ENCODE results near the gene ARL6IP1. TPM values are rescaled to one million over a fixed set of nuclear protein-coding genes. Genes with fewer than 3 reads are reported as not detected.

Gene ARL6IP1
- total RNA-seq, 1 experiment from 2014 or later = 207 TPM

- ChIA-PET POLR2A (no interaction called here), CTCF (no interaction called here)
- Histone ChIP-seq H3K4me3 (ENCODE audit: low read depth, low read length) (no peak overlapping the region), H3K9me3 (no peaks in the 10 kb centered on the region), H3K4me1 (0 out of 2 replicates have a peak, but pooled peaks cover 3% of the 10 kb centered on the region), H3K27me3 (replicated peaks; ENCODE audit: control insufficient read depth, insufficient read depth, low read length) (no peaks in the 10 kb centered on the region), H3K36me3 (ENCODE audit: control insufficient read depth, insufficient read depth, low read length) (no peaks in the 10 kb centered on the region)
- no peak for TF ChIP-seq CTCF (IDR thresholded peaks at IDR 0.05; ENCODE audit: insufficient read depth in 1 of 2, low read depth in 1 of 2, low read length in 1 of 2, severe bottlenecking in 1 of 2, unreplicated experiment in 1 of 2)
- intact Hi-C loops (cut with micrococcal nuclease; ENCODE audit: unreplicated experiment) = no loop called here
- no TSS peak for BruUV-seq (replicated peaks)
- H3K36me3 Mint-ChIP-seq (ENCODE audit: insufficient read depth, unreplicated experiment) = peaks cover 59% of the 10 kb centered on the region
- no peak overlapping the region for H3K27ac Mint-ChIP-seq (ENCODE audit: unreplicated experiment)
- peaks cover 11% of the 10 kb centered on the region for H3K4me1 Mint-ChIP-seq (ENCODE audit: low read depth, unreplicated experiment)
- H3K27me3 Mint-ChIP-seq (ENCODE audit: insufficient read depth, unreplicated experiment) = peaks cover 2% of the 10 kb centered on the region
- no peak overlapping the region for H3K4me3 Mint-ChIP-seq (ENCODE audit: unreplicated experiment)
- no peak for DNase-seq
- H3K9me3 Mint-ChIP-seq (ENCODE audit: unreplicated experiment) = no peaks in the 10 kb centered on the region
These were observed 4.0 kb upstream of the ARL6IP1 start for GRCh38 chr16:18805257-18805773.

GRCh38 chr16:18804540-18804939 is 3.2 kb upstream of the ARL6IP1 start:
- Mint-ChIP-seq H3K4me3 (ENCODE audit: unreplicated experiment) (no peak overlapping the region), H3K4me1 (ENCODE audit: low read depth, unreplicated experiment) (peaks cover 18% of the 10 kb centered on the region), H3K36me3 (ENCODE audit: insufficient read depth, unreplicated experiment) (peaks cover 59% of the 10 kb centered on the region), H3K27ac (ENCODE audit: unreplicated experiment) (no peak overlapping the region), H3K9me3 (ENCODE audit: unreplicated experiment) (no peaks in the 10 kb centered on the region), H3K27me3 (ENCODE audit: insufficient read depth, unreplicated experiment) (peaks cover 2% of the 10 kb centered on the region)
- Histone ChIP-seq H3K4me1 (peaks cover 10% of the 10 kb centered on the region), H3K4me3 (ENCODE audit: low read depth, low read length) (no peak overlapping the region), H3K9me3 (no peaks in the 10 kb centered on the region), H3K27me3 (replicated peaks; ENCODE audit: control insufficient read depth, insufficient read depth, low read length) (no peaks in the 10 kb centered on the region), H3K36me3 (ENCODE audit: control insufficient read depth, insufficient read depth, low read length) (no peaks in the 10 kb centered on the region)
- CTCF ChIA-PET = no interaction called here
- intact Hi-C loops (cut with micrococcal nuclease; ENCODE audit: unreplicated experiment) = no loop called here
- POLR2A ChIA-PET = interaction anchor here (0.5 kb wide), 1 partner anchor 83 kb away, joined by 6 read pairs; no protein-coding TSS in a partner anchor
- DNase-seq = no peak
- no TSS peak for BruUV-seq (replicated peaks)
- no peak for TF ChIP-seq CTCF (IDR thresholded peaks at IDR 0.05; ENCODE audit: insufficient read depth in 1 of 2, low read depth in 1 of 2, low read length in 1 of 2, severe bottlenecking in 1 of 2, unreplicated experiment in 1 of 2)

- Histone ChIP-seq H3K36me3 (ENCODE audit: control insufficient read depth, insufficient read depth, low read length) (no peaks in the 10 kb centered on the region), H3K4me1 (peaks cover 16% of the 10 kb centered on the region), H3K27me3 (replicated peaks; ENCODE audit: control insufficient read depth, insufficient read depth, low read length) (no peaks in the 10 kb centered on the region), H3K9me3 (no peaks in the 10 kb centered on the region), H3K4me3 (ENCODE audit: low read depth, low read length) (no peak overlapping the region)
- CTCF ChIA-PET = interaction anchor here (0.7 kb wide), 1 partner anchor 168 kb away, joined by 3 read pairs; no protein-coding TSS in a partner anchor
- Mint-ChIP-seq H3K27ac (ENCODE audit: unreplicated experiment) (no peak overlapping the region), H3K4me1 (ENCODE audit: low read depth, unreplicated experiment) (peaks cover 18% of the 10 kb centered on the region), H3K9me3 (ENCODE audit: unreplicated experiment) (no peaks in the 10 kb centered on the region), H3K36me3 (ENCODE audit: insufficient read depth, unreplicated experiment) (peaks cover 55% of the 10 kb centered on the region), H3K27me3 (ENCODE audit: insufficient read depth, unreplicated experiment) (peaks cover 2% of the 10 kb centered on the region), H3K4me3 (ENCODE audit: unreplicated experiment) (no peak overlapping the region)
- no peak for DNase-seq
- BruUV-seq (replicated peaks) = no TSS peak
- no peak for TF ChIP-seq CTCF (IDR thresholded peaks at IDR 0.05; ENCODE audit: insufficient read depth in 1 of 2, low read depth in 1 of 2, low read length in 1 of 2, severe bottlenecking in 1 of 2, unreplicated experiment in 1 of 2)
- intact Hi-C loops (cut with micrococcal nuclease; ENCODE audit: unreplicated experiment) = no loop called here
- POLR2A ChIA-PET = interaction anchor here (0.5 to 0.6 kb wide), 2 partner anchors 83 to 181 kb away, joined by 3 to 6 read pairs; no protein-coding TSS in a partner anchor
These were observed 2.5 kb upstream of the ARL6IP1 start for GRCh38 chr16:18803569-18804462.

All from Caco-2 (cell line).